H1 (cell line): ENCODE data around the gene PURA.
A peak's percentile ranks its signal among the peaks of the same experiment; 100 is the strongest.

Source experiments
- CHD2 ChIP-seq: IDR thresholded peaks from 2 replicates; pipeline ENCODE4 v1.6.1; 2012; ENCODE audit warnings: low read length, improper control_type of control experiment
- POLR2A ChIP-seq, 2 experiments: IDR thresholded peaks; 1 replicate in 1 of 2; 2 replicates in 1 of 2; pipeline ENCODE4 v1.6.1; 2011; ENCODE audit warnings: low read depth in 2 of 2, low read length in 2 of 2, mild to moderate bottlenecking in 2 of 2; ENCODE audit errors: control extremely low read depth in 1 of 2
- RAD21 ChIP-seq, 2 experiments: IDR thresholded peaks in 1 of 2; conservative IDR thresholded peaks in 1 of 2; 2 replicates each; pipeline ENCODE4 v1.6.1; 2011; ENCODE audit warnings: low read depth in 2 of 2, low read length in 2 of 2, improper control_type of control experiment in 1 of 2, inconsistent platforms in 1 of 2, mild to moderate bottlenecking in 1 of 2, moderate library complexity in 1 of 2
- SIN3A ChIP-seq, 2 experiments: IDR thresholded peaks in 1 of 2; conservative IDR thresholded peaks in 1 of 2; 2 replicates each; pipeline ENCODE4 v1.6.1; 2011 to 2012; ENCODE audit warnings: low read length in 2 of 2, improper control_type of control experiment in 1 of 2, low read depth in 1 of 2, mild to moderate bottlenecking in 1 of 2
- TF ChIP-seq, protein P1 (sequence below), 3 experiments: IDR thresholded peaks; 1 replicate in 2 of 3; 2 replicates in 1 of 3; pipeline versions ENCODE4 v1.5.1 to v1.6.1; 2011; ENCODE audit warnings: low read length in 3 of 3, mild to moderate bottlenecking in 3 of 3, inconsistent platforms in 2 of 3, low read depth in 1 of 3, moderate library complexity in 1 of 3; ENCODE audit not compliant: insufficient read depth in 1 of 3; ENCODE audit errors: control extremely low read depth in 1 of 3

DNA sequence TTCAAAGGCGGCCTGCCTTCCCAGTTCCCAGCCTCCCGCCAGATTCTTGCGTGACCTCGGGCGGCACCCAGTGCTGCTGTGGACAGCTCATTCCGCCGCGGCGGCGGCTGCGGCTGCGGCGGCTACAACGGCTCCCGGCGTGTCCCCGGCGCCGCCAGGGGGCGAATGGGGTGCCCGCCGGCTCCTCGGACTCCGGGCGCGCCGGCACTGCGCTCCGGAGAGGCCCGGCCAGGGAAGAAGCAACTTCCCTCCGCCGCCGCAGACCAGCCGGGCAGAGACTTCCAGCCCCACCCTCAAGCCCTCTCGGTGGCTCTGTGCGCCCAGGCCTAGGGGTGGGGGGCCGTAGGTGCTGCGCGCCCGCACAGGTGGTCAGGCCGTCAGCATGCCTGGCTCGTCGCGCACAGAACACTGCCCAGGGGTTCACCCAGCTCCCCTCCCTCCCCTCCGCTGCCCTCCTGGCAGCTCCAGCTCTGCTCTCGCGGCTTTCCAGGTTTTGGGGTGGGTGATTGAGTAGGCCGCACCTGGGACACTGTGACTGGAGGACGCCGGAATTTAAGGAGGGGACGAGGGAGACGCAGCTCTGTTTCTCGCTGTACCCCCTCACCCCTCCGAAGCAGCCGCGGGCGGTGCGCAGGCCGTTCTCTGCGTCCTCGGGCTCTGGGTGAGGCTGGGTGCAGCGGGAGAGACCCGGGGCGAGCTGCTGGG is 32.1 kb downstream of the PURA start:
- peak in 1 of 2 experiments; percentile 31; a peak in 1 of 4 replicates for TF ChIP-seq SIN3A (conservative IDR thresholded peaks at IDR 0.05 in 1 of 2, IDR thresholded peaks at IDR 0.05 in 1 of 2; ENCODE audit: low read depth in 1 of 2, low read length in 2 of 2)
- no peak for TF ChIP-seq POLR2A (IDR thresholded peaks at IDR 0.05; ENCODE audit: control extremely low read depth in 1 of 2, low read depth in 2 of 2, low read length in 2 of 2)
- TF ChIP-seq, protein P1, sequence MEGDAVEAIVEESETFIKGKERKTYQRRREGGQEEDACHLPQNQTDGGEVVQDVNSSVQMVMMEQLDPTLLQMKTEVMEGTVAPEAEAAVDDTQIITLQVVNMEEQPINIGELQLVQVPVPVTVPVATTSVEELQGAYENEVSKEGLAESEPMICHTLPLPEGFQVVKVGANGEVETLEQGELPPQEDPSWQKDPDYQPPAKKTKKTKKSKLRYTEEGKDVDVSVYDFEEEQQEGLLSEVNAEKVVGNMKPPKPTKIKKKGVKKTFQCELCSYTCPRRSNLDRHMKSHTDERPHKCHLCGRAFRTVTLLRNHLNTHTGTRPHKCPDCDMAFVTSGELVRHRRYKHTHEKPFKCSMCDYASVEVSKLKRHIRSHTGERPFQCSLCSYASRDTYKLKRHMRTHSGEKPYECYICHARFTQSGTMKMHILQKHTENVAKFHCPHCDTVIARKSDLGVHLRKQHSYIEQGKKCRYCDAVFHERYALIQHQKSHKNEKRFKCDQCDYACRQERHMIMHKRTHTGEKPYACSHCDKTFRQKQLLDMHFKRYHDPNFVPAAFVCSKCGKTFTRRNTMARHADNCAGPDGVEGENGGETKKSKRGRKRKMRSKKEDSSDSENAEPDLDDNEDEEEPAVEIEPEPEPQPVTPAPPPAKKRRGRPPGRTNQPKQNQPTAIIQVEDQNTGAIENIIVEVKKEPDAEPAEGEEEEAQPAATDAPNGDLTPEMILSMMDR (IDR thresholded peaks at IDR 0.05; ENCODE audit: control extremely low read depth in 1 of 3, insufficient read depth in 1 of 3, low read depth in 1 of 3, low read length in 3 of 3), result peak; percentile 49 to 70 (median 54)
- no peak for TF ChIP-seq CHD2
- TF ChIP-seq RAD21 (IDR thresholded peaks at IDR 0.05 in 1 of 2, conservative IDR thresholded peaks at IDR 0.05 in 1 of 2; ENCODE audit: low read depth in 2 of 2, low read length in 2 of 2), result peak; percentile 16 to 52; a peak in 3 of 4 replicates
